ENCODE results near the gene SLC38A8.
A peak's percentile ranks its signal among the peaks of the same experiment; 100 is the strongest.

The SLC38A8 gene

GRCh38 chr16:84068783-84069462 lies 26.3 kb upstream of the SLC38A8 start:
- DNase-seq (ENCODE audit: low read depth, low spot score): no peak

DNA sequence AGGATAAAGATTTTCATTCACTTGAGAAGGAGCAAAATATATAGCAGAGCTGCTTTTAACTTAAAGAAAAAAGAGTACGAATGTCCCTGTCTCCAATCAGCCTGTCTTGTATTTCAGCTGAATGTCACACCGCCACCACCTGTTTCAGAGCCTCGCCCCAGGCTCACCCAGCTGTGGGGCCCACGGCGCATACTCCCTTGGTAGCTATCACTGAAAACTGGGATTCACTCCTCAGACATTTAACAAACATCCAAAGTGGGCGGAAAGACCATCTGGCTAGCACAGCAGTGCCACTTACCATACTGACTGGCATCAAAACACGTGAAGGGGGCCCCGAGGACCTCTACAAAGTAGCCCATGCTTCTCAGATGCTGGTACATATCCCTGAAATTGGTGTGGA lies 25.4 kb upstream of the SLC38A8 start:
- DNase-seq (ENCODE audit: low read depth, low spot score): no peak

- no peak for DNase-seq (ENCODE audit: low read depth, low spot score)
Observed at GRCh38 chr16:84067640-84068039, 25.0 kb upstream of the SLC38A8 start.

DNA sequence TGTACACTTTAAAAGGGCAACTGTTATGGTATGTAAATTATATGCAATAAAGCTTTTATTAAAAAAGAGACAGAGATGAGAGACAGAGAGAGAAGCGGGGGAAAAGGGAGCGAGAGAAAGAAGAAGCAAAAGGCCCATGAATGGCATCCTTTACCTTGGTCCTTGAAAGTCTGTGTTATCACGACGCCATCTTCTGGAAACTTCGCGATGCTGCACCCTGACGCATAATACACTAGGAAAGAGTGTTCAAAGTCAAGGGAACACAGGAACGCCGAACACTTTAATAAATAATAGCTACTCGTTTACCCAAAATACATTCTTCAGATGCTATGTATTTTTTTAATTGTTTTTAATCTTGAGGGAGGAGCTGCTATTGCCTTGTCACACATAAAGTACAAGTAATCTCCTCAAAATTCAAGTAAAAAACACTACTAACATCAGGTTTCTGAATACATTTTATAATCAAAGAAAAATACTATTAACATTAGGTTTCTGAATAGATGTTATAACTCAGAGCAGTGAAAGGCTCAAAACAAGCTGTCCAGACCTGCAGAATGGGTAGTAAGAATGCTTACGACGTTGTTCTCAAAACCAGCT lies 23.0 kb upstream of the SLC38A8 start:
- DNase-seq (ENCODE audit: low read depth, low spot score): no peak

GRCh38 chr16:84063980-84064379 lies 21.4 kb upstream of the SLC38A8 start:
- no peak for DNase-seq (ENCODE audit: low read depth, low spot score)

DNA sequence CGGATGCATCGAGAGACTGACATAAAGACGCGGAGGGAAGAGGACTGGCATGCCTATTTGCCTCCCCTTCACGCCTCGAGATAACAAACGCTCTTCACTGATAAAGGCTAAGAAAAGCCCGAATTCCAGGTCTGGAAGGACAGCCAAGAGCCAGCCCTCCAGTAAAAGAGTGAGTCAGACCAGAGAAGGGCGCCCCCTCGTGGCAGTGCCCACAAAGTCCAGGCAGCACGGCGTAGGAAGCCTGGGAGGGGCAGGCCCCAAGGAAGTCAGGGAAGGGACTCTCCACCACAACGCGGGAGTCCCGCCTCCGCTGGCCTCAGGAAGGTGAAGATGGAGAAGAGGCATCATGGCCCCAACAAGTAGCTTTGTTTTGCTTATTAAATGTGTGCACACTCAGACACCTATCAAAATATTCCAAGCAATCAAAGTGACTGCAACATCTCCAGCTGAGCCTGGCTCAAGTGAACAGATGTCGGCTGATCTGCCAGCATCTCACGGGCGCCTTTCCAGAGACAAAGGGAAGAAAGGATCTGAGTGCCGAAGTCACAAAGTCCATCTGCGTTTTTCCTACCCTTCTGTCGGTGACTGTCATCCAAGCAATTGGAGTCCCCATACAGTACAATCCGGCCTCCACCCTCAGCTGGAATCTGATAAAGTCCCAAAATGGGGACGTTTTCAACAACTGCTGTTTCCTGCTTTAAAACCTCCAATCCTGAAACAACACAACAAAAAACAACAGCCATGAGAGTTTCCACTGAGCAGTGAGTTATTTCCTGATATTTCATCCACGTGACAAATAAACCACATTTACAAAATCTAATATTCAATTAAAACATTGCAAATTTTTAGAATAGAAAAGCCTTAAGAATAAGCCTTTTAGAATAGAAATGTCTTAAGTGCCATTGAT lies 20.4 kb upstream of the SLC38A8 start:
- peak; percentile 21 for DNase-seq (ENCODE audit: low read depth, low spot score)

GRCh38 chr16:84061236-84061819 lies 18.7 kb upstream of the SLC38A8 start:
- no peak for DNase-seq (ENCODE audit: low read depth, low spot score)

DNA sequence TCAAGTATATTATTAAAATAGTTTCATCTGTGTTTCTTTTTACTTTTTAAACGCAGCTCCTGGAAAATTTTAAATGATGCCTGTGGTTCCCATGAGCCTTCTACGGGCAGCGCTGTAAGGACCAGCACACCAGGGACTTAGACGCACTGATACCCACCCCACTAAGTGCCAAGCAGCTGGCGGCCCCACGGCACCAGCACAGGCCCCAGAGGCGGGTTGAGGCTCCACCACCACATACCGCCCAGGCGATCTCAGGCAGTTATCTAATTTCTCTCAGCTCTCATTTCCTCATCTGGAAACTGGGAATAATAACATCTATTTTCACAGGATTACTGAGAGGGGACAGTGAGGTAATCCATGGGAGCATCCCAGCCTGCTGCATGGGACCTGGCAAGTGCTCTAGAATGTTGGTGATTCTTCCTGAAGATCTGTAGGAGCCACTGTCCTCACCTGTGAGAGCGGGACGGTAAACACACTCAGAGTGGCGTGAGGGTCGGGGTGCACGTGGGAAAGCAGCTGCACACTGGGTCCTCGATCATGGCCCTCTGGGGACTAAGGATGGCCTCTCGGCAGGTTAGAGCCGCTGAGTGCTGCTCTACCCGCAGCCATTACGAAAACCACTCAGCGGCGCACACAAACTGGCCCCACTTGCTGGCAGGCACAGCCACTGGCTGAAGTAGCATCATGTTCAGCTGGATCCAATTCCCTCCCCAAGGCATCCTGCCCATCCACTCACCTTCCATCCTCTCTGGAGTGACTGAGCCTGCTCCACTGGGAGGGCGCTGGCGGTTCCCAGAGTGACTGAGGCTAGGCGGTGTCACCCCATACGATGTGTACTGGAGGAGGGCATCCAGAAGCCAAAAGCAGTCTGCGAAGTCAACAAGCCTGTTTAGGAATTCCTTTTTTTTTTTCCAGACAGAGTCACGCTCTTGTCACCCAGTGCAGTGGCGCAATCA lies 17.6 kb upstream of the SLC38A8 start:
- no peak for DNase-seq (ENCODE audit: low read depth, low spot score)

- DNase-seq (ENCODE audit: low read depth, low spot score): no peak
Observed at GRCh38 chr16:84059111-84059510, 16.5 kb upstream of the SLC38A8 start.

DNA sequence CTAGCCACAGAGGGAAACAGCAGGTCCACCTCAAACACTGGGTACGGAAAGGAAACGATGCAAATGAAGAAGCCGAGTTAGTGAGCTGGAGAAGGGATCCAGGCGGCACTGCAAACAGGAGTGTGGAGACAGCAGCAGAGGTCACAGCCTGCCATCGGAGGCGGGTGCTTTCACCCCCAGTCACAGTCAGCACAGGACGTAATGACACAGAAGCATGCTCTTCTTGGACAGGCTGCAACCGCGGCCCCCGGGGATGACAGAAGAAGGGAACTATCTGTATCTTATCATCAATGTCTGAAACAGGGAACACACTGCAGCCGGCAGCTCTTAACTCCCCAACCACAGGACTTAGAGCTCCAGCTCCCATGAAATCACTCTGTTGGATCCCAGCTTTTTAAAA lies 16.1 kb upstream of the SLC38A8 start:
- no peak for DNase-seq (ENCODE audit: low read depth, low spot score)

- DNase-seq (ENCODE audit: low read depth, low spot score): no peak
Observed at GRCh38 chr16:84058211-84058610, 15.6 kb upstream of the SLC38A8 start.

- no peak for DNase-seq (ENCODE audit: low read depth, low spot score)
Observed at GRCh38 chr16:84056933-84057332, 14.3 kb upstream of the SLC38A8 start.

GRCh38 chr16:84055801-84056634 lies 13.4 kb upstream of the SLC38A8 start:
- no peak for DNase-seq (ENCODE audit: low read depth, low spot score)

GRCh38 chr16:84055366-84055765 lies 12.8 kb upstream of the SLC38A8 start:
- DNase-seq (ENCODE audit: low read depth, low spot score): no peak

DNA sequence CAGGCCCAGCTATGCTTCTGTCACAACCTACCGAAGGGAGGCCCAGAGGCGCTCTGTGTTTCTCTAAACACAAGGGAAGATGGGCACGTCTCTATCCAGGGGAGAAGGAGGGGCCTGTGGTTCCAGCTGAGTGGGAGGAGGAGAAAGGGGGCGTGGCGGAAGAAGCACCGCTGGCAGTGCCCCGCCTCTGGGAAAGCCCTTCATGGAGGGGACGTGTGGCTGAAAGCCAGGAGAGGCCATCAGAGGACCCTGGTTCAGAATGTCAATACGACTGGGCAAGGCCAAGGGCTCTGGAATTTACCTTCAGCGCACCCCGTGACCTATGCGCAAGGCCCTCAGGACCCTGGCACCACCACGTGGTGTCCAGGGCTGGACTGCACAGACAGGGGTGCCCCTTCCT lies 12.3 kb upstream of the SLC38A8 start:
- DNase-seq (ENCODE audit: low read depth, low spot score): no peak

GRCh38 chr16:84054271-84054670 lies 11.7 kb upstream of the SLC38A8 start:
- no peak for DNase-seq (ENCODE audit: low read depth, low spot score)

DNA sequence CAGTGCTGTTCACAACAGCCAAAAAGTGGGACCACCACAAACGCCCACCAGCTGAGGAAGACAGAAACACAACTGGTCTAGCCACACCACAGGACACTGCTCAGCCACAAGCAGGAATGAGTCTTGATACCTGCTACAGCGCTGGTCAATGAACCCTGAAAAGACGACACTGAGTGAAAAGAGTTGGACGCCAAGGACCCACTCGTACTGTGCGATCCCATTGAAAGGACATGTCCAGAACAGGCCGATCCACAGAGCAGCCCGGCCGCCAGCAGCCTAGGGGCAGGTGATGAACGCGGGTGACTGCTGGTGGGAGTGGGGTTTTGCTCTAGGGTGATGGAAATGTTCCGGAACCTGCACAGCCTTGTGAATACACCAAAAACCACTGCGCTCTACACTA lies 10.6 kb upstream of the SLC38A8 start:
- DNase-seq (ENCODE audit: low read depth, low spot score): no peak

DNA sequence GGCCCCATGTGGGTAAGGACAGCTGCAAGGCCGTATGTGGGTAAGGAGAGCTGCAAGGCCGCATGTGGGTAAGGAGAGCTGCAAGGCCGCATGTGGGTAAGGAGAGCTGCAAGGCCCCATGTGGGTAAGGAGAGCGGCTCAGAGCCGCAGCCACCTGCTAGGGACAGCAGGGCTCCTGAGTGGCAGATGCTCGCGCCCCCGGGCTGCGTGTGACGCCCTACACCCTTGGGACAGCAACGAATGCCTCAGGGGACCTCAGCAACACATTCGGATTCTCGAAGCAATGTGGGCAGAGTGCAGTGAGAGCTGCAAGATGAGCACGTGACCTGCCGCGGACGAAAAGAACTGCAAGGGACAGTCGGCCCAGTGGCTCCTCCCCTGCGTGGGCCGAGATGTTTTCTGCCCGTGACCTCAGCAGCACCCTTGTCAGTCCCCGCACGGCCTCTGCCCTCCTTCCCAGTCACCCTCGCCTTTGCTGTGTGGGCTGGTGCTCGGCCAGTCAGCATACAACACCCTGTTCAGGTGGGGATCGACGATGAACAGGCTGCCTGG lies 9.6 kb upstream of the SLC38A8 start:
- DNase-seq (ENCODE audit: low read depth, low spot score): no peak

DNA sequence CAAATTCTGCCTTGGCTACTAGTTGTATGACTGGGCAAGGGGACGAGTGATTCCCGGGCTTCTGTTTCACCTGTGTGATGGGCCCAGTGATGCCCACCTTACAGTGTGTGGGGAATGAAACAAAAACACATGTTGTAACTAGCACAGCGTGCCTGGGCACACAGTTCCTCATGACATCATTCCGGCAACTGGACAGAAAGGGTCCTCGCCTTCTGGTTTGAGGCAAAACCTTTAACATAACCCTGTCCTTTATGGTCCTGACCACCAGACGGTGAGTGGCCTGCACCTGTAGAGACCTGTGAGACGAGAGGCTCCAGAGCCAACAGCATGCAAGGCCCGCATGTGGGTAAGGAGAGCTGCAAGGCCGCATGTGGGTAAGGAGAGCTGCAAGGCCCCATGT lies 7.7 kb upstream of the SLC38A8 start:
- no peak for DNase-seq (ENCODE audit: low read depth, low spot score)

Measured in activated naive CD8-positive, alpha-beta T cell treated with anti-CD3 and anti-CD28 coated beads, Interleukin-2, amount 50 U/mL, for 16 hours (primary cell).